GM03348 (cell line): Measurements from ENCODE around the gene PDE6H.

Experiments used
- DNase-seq: peaks from one replicate; pipeline ENCODE4 v3.0.0; 2012; ENCODE audit warnings: low spot score

Gene PDE6H

GRCh38 chr12:15004421-15004820 is 31.6 kb downstream of the PDE6H start:
- no peak for DNase-seq

- no peak for DNase-seq
Measured at GRCh38 chr12:15005064-15005463, 32.2 kb downstream of the PDE6H start.

GRCh38 chr12:15007551-15007950 is 34.7 kb downstream of the PDE6H start:
- no peak for DNase-seq

- DNase-seq: no peak
Measured at GRCh38 chr12:15011162-15011561, 38.3 kb downstream of the PDE6H start.

- DNase-seq: no peak
Measured at GRCh38 chr12:15013634-15014179, 40.9 kb downstream of the PDE6H start.

- DNase-seq: no peak
Measured at GRCh38 chr12:15014708-15015107, 41.9 kb downstream of the PDE6H start.

GRCh38 chr12:15015121-15015520 is 42.3 kb downstream of the PDE6H start:
- DNase-seq: no peak

- no peak for DNase-seq
Measured at GRCh38 chr12:15020156-15020555, 47.3 kb downstream of the PDE6H start.
